ENCODE measurements around the gene HPDL. TPM values are rescaled to one million over a fixed set of nuclear protein-coding genes. Genes with fewer than 3 reads are reported as not detected.

HPDL gene
- polyA plus RNA-seq, 2 of the 4 experiments (the other 2 are of a cell fraction): 0.80 to 2.8 TPM

DNA sequence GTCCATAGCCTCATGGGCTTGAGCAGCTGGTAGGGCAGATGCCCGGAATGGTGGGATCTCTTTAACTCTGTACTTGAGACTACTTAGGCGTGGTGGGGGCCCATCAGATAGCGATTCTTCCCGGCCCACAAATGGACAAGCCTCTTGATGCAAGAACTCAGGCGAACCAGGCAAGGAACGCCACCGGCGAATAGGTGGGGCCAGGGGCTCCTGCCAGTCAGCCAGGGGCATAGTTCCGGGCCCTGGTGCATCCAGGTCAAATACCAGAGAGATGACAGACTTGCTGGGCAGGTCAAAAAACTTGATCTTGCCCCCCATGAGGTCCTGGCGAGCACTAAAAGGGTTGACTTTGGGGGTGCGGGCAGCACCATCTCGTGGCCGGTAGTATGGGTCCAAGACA lies 18.3 kb downstream of the HPDL start:
- DNase-seq (ENCODE audit: low read depth in 1 of 2, low spot score in 1 of 2) (no peak), ATAC-seq (no peak), FAIRE-seq (no peak)
- Histone ChIP-seq H3K4me3 (no peak overlapping the region), H3K4me1 (peaks cover 17% of the 10 kb centered on the region), H3K4me2 (no peak overlapping the region), H3K9me3 (no peaks in the 10 kb centered on the region), H3K27ac (no peak overlapping the region)
- CTCF ChIA-PET: interaction anchor here (1.4 to 7.3 kb wide), 3 partner anchors 12 to 19 kb away, joined by 3 to 43 read pairs (median 6); partner anchors contain the start of gene HPDL
- TF ChIP-seq MAX (IDR thresholded peaks at IDR 0.05): no peak
- TF ChIP-seq SREBF2 (IDR thresholded peaks at IDR 0.05): no peak
- TF ChIP-seq, protein P1, sequence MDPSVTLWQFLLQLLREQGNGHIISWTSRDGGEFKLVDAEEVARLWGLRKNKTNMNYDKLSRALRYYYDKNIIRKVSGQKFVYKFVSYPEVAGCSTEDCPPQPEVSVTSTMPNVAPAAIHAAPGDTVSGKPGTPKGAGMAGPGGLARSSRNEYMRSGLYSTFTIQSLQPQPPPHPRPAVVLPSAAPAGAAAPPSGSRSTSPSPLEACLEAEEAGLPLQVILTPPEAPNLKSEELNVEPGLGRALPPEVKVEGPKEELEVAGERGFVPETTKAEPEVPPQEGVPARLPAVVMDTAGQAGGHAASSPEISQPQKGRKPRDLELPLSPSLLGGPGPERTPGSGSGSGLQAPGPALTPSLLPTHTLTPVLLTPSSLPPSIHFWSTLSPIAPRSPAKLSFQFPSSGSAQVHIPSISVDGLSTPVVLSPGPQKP (IDR thresholded peaks at IDR 0.05; ENCODE audit: low read depth, low read length): no peak
- no peak for TF ChIP-seq ZC3H11A (IDR thresholded peaks at IDR 0.05)
- TF ChIP-seq ZFP36 (IDR thresholded peaks at IDR 0.05; ENCODE audit: borderline replicate concordance, partially characterized antibody): no peak
- TF ChIP-seq KDM1A (IDR thresholded peaks at IDR 0.05; ENCODE audit: low read depth): no peak
- TF ChIP-seq FOSB (CRISPR knock-in tag; IDR thresholded peaks at IDR 0.05): no peak
- POLR2A ChIA-PET: no interaction called here
- WGBS (ENCODE audit: missing lambda C conversion rate): 91% methylated on average over 6 of the region's 13 CpGs

- Histone ChIP-seq H3K9me3 (no peaks in the 10 kb centered on the region), H3K4me2 (no peak overlapping the region), H3K4me3 (no peak overlapping the region), H3K4me1 (peaks cover 9% of the 10 kb centered on the region; the same call in 2 of the 3 replicates), H3K27ac (no peak overlapping the region)
- TF ChIP-seq FOXS1 (CRISPR knock-in tag; IDR thresholded peaks at IDR 0.05): no peak
- TF ChIP-seq PHF8 (IDR thresholded peaks at IDR 0.05; ENCODE audit: borderline replicate concordance, low read depth): no peak
- no peak for TF ChIP-seq EHMT2 (IDR thresholded peaks at IDR 0.05; ENCODE audit: low read depth)
- no peak for TF ChIP-seq SMC3 (IDR thresholded peaks at IDR 0.05)
- 73% methylated on average over 2 of the region's 2 CpGs for whole genome bisulfite sequencing (ENCODE audit: missing lambda C conversion rate)
- no peak for FAIRE-seq
- DNase-seq (ENCODE audit: low read depth in 1 of 2, low spot score in 1 of 2): no peak
- ATAC-seq: no peak
- CTCF ChIA-PET: interaction anchor here (1.5 to 7.3 kb wide), 4 partner anchors 10 to 335 kb away, joined by 3 to 43 read pairs (median 16); partner anchors contain the start of genes TESK2 and UROD
- POLR2A ChIA-PET: interaction anchor here (1.0 to 2.0 kb wide), 2 partner anchors 43 to 165 kb away, joined by 3 to 9 read pairs; no protein-coding TSS in a partner anchor
These were observed 19.8 kb downstream of the HPDL start for GRCh38 chr1:45346473-45346872.

GRCh38 chr1:45348020-45348419 lies 21.3 kb downstream of the HPDL start:
- Histone ChIP-seq H3K27ac (no peak overlapping the region), H3K4me3 (no peak overlapping the region), H3K4me2 (no peak overlapping the region), H3K4me1 (peaks cover 8% of the 10 kb centered on the region; the same call in 1 of the 3 replicates), H3K9me3 (no peaks in the 10 kb centered on the region)
- CTCF ChIA-PET: interaction anchor here (0.6 to 7.3 kb wide), 9 partner anchors 9 to 541 kb away, joined by 3 to 43 read pairs (median 3); partner anchors contain the start of gene TESK2
- peak; percentile 11 to 30; a peak in 3 of 6 replicates for ATAC-seq
- 94% methylated on average over 2 of the region's 2 CpGs for WGBS (ENCODE audit: missing lambda C conversion rate)
- TF ChIP-seq MYC (IDR thresholded peaks at IDR 0.05; ENCODE audit: borderline replicate concordance, low read length) (no peak), RARB (CRISPR knock-in tag; IDR thresholded peaks at IDR 0.05) (no peak), CEBPB (IDR thresholded peaks at IDR 0.05) (no peak), POLR2A (IDR thresholded peaks at IDR 0.05; ENCODE audit: low read length) (no peak), BHLHE40 (IDR thresholded peaks at IDR 0.05; ENCODE audit: low read depth, low read length) (no peak), TFCP2L1 (CRISPR knock-in tag; IDR thresholded peaks at IDR 0.05) (no peak), CBX2 (IDR thresholded peaks at IDR 0.05; ENCODE audit: borderline replicate concordance, low read depth) (no peak), ZSCAN20 (CRISPR knock-in tag; IDR thresholded peaks at IDR 0.05) (no peak), HOXB13 (CRISPR knock-in tag; IDR thresholded peaks at IDR 0.05; ENCODE audit: low read depth) (no peak), CHD4 (IDR thresholded peaks at IDR 0.05; ENCODE audit: borderline replicate concordance) (no peak), RFX5 (IDR thresholded peaks at IDR 0.05) (no peak), EHMT2 (IDR thresholded peaks at IDR 0.05; ENCODE audit: low read depth) (no peak)
- DNase-seq (ENCODE audit: low read depth in 1 of 2, low spot score in 1 of 2): no peak
- FAIRE-seq: no peak
- POLR2A ChIA-PET: interaction anchor here (2.0 to 2.1 kb wide), 2 partner anchors 8 to 44 kb away, joined by 9 to 16 read pairs; partner anchors contain the start of genes MUTYH and TOE1
